ENCODE data around the gene ATG2B. TPM values are rescaled to one million over a fixed set of nuclear protein-coding genes. Genes with fewer than 3 reads are reported as not detected.

ATG2B gene, protein sequence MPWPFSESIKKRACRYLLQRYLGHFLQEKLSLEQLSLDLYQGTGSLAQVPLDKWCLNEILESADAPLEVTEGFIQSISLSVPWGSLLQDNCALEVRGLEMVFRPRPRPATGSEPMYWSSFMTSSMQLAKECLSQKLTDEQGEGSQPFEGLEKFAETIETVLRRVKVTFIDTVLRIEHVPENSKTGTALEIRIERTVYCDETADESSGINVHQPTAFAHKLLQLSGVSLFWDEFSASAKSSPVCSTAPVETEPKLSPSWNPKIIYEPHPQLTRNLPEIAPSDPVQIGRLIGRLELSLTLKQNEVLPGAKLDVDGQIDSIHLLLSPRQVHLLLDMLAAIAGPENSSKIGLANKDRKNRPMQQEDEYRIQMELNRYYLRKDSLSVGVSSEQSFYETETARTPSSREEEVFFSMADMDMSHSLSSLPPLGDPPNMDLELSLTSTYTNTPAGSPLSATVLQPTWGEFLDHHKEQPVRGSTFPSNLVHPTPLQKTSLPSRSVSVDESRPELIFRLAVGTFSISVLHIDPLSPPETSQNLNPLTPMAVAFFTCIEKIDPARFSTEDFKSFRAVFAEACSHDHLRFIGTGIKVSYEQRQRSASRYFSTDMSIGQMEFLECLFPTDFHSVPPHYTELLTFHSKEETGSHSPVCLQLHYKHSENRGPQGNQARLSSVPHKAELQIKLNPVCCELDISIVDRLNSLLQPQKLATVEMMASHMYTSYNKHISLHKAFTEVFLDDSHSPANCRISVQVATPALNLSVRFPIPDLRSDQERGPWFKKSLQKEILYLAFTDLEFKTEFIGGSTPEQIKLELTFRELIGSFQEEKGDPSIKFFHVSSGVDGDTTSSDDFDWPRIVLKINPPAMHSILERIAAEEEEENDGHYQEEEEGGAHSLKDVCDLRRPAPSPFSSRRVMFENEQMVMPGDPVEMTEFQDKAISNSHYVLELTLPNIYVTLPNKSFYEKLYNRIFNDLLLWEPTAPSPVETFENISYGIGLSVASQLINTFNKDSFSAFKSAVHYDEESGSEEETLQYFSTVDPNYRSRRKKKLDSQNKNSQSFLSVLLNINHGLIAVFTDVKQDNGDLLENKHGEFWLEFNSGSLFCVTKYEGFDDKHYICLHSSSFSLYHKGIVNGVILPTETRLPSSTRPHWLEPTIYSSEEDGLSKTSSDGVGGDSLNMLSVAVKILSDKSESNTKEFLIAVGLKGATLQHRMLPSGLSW (N-terminal part only)
- total RNA-seq, result 10.0 TPM
- long read RNA-seq, partial matches to known transcripts, result 1 of 2 reads
- long read RNA-seq, other reads (novel, unspliced or antisense), result 1 of 2 reads

DNA sequence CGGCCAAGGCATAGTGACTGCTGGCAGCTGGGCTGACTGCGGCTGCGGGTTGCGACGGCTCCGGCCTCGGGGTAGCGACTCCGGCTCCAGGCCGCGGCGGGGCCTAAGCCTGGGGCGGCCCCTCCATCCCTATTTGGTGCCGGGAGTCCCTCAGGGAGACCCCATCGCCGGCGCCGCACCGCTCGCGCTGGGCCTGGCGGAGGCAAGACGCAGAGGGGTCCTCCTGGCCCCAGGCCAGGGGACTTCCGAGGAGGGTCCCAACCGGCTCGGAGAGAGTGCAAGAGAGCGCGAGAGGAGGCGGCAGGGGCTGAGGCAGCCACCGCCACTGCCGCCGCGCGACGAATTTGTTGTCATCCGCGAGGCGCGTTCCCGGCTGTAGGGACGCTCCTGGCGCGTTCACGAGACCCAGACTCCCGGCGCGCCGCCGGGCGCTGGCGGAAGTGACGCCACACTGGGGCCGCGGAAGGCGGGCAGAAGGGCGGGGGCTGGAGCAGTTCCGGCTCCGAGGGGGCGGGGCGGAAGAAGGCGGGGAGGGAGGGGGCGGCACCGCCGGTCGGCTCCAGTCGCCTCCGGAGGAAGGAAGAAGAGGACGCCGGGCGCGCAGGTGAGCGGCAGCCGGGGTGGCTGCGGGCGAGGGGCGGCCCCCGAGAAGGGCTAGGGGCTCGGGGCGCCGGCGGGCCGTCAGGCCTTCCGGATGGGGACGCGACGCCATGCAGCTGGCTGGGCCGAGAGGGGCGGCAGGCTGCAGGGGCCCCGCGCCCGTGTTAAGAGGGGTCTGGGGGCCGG, at the start of gene ATG2B, which contains the start of gene GSKIP:
Gene ATG2B, minus strand, starts transcription at position 377 of the 786 bp plus-strand sequence. Its CDS starts 365 bp downstream, at position 12.
Gene GSKIP, plus strand, starts transcription at position 562 of the 786 bp plus-strand sequence. CDS start 18,722 bp downstream, outside the sequence.
- Histone ChIP-seq H3K4me3 (peak within 1 kb of the TSS; percentile 90), H3K4me1 (peaks cover 52% of the 10 kb centered on the region), H3K9me3 (replicated peaks) (no peaks in the 10 kb centered on the region), H3K36me3 (no peaks in the 10 kb centered on the region), H3K27me3 (ENCODE audit: low read depth) (no peaks in the 10 kb centered on the region), H3K27ac (replicated peaks) (peak within 1 kb of the TSS; percentile 92)
- DNase-seq, result peak; percentile 95
- intact Hi-C loops (cut with micrococcal nuclease), result no loop called here
- TF ChIP-seq, protein P1, sequence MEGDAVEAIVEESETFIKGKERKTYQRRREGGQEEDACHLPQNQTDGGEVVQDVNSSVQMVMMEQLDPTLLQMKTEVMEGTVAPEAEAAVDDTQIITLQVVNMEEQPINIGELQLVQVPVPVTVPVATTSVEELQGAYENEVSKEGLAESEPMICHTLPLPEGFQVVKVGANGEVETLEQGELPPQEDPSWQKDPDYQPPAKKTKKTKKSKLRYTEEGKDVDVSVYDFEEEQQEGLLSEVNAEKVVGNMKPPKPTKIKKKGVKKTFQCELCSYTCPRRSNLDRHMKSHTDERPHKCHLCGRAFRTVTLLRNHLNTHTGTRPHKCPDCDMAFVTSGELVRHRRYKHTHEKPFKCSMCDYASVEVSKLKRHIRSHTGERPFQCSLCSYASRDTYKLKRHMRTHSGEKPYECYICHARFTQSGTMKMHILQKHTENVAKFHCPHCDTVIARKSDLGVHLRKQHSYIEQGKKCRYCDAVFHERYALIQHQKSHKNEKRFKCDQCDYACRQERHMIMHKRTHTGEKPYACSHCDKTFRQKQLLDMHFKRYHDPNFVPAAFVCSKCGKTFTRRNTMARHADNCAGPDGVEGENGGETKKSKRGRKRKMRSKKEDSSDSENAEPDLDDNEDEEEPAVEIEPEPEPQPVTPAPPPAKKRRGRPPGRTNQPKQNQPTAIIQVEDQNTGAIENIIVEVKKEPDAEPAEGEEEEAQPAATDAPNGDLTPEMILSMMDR (IDR thresholded peaks at IDR 0.05; ENCODE audit: borderline replicate concordance), result no peak

DNA sequence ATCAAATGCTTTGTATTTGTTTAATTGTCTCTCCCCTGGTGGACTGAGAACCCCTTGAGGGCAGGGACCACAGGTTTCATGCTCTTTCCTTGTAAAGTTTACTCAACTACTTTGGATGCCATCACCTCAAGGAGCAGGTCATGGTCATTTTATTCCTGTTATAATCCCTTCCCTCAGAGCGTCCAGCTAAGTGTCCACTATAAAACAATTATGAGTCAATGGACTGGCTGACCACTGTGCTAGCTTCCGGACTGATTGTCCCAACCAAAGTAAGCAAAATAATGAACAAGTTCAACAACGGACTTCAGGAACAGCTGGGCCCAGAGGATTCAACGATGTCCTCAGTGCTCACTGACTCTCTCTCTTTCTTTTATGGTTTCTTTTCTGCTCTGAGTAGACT, 47.0 kb upstream of the ATG2B start:
- no peak overlapping the region for H3K27ac ChIP-seq (replicated peaks)
- H3K4me3 ChIP-seq, result no peak overlapping the region
- H3K9me3 ChIP-seq (replicated peaks), result no peaks in the 10 kb centered on the region
- H3K27me3 ChIP-seq (ENCODE audit: low read depth), result no peaks in the 10 kb centered on the region
- no peak for DNase-seq
- intact Hi-C loops (cut with micrococcal nuclease), result no loop called here
- H3K4me1 ChIP-seq, result no peaks in the 10 kb centered on the region
- H3K36me3 ChIP-seq, result no peaks in the 10 kb centered on the region
- TF ChIP-seq, protein P1 (IDR thresholded peaks at IDR 0.05; ENCODE audit: borderline replicate concordance), result no peak

DNA sequence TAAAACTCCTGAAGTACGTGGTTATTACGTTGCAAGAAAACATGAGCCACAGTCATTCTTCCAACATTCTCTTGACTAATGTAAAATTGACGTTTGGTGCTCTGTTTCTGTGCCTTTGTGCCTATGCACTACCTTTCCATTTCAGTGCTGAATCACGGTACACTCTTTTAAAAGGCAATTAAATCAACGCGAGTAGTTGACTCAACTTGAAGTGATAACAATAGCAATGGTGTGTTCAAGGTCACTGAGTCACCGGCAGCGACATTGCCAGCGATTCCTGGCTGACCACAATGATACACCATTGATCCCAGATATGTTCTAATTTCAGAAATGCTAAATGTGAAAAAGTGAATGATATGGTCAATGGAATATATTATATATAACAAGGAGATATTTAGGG, 46.6 kb upstream of the ATG2B start:
- DNase-seq, result no peak
- Histone ChIP-seq H3K4me1 (no peaks in the 10 kb centered on the region), H3K36me3 (no peaks in the 10 kb centered on the region), H3K4me3 (no peak overlapping the region), H3K27ac (replicated peaks) (no peak overlapping the region), H3K27me3 (ENCODE audit: low read depth) (no peaks in the 10 kb centered on the region), H3K9me3 (replicated peaks) (no peaks in the 10 kb centered on the region)
- TF ChIP-seq, protein P1 (IDR thresholded peaks at IDR 0.05; ENCODE audit: borderline replicate concordance), result no peak
- intact Hi-C loops (cut with micrococcal nuclease), result no loop called here

DNA sequence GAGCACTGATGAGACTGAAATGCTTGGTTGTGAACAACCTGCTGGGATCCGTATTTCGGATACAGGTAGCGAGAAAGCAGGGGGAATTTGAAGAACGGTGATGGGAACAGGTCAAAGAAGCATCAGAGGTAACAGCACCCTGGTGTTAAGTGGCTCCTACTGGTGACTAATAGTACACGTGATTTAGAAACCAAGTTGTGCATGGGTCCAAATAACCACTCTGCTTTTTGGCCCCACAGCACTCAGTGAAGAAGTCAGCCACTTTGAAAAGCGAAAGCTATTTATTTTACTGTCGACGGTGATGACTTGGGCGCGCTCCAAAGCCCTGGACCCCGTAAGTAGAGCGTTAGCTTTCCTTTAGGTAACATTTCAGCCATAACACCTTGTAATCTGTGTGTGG, 45.5 kb upstream of the ATG2B start:
- no peak overlapping the region for H3K4me3 ChIP-seq
- intact Hi-C loops (cut with micrococcal nuclease), result no loop called here
- TF ChIP-seq, protein P1 (IDR thresholded peaks at IDR 0.05; ENCODE audit: borderline replicate concordance), result no peak

More for the DNA sequence above, 45.5 kb upstream of the ATG2B start:
- Histone ChIP-seq H3K27me3 (ENCODE audit: low read depth) (no peaks in the 10 kb centered on the region), H3K4me1 (peaks cover 2% of the 10 kb centered on the region), H3K36me3 (no peaks in the 10 kb centered on the region), H3K9me3 (replicated peaks) (no peaks in the 10 kb centered on the region), H3K27ac (replicated peaks) (no peak overlapping the region)
- DNase-seq, result no peak

Data from left ventricle myocardium inferior (tissue), 1 donor.